CD4-positive, alpha-beta T cell treated with Interleukin-2 at 100 ng/mL for 4 hours (primary cell): ENCODE results near the gene ADK.
"Not testable (repeated sequence)": the region's sequence is repeated elsewhere in the genome, so short reads cannot be mapped to it uniquely, and the experiment has no call there.

Experiments used
- DNase-seq: peaks from one replicate; pipeline ENCODE4 v3.0.0-alpha.2; 2020; ENCODE audit warnings: low spot score

The ADK gene

GRCh38 chr10:74305730-74306129 is 154.7 kb downstream of the ADK start:
- DNase-seq = no peak

GRCh38 chr10:74306227-74306982 is 155.4 kb downstream of the ADK start:
- no peak for DNase-seq

GRCh38 chr10:74307061-74307651 is 156.1 kb downstream of the ADK start:
- no peak for DNase-seq

GRCh38 chr10:74310652-74311257 is 159.7 kb downstream of the ADK start:
- no peak for DNase-seq

- DNase-seq = no peak
Observed at GRCh38 chr10:74314166-74314565, 163.1 kb downstream of the ADK start.

GRCh38 chr10:74320026-74320425 is 169.0 kb downstream of the ADK start:
- no peak for DNase-seq

- DNase-seq = no peak
Observed at GRCh38 chr10:74320717-74321116, 169.7 kb downstream of the ADK start.

GRCh38 chr10:74322141-74322540 is 171.1 kb downstream of the ADK start:
- DNase-seq = no peak

GRCh38 chr10:74322565-74322964 is 171.5 kb downstream of the ADK start:
- no peak for DNase-seq

GRCh38 chr10:74328388-74328787 is 177.4 kb downstream of the ADK start:
- DNase-seq = no peak

- no peak for DNase-seq
Observed at GRCh38 chr10:74329873-74330272, 178.9 kb downstream of the ADK start.

GRCh38 chr10:74330646-74331045 is 179.6 kb downstream of the ADK start:
- no peak for DNase-seq

GRCh38 chr10:74332398-74332797 is 181.4 kb downstream of the ADK start:
- DNase-seq = no peak

- DNase-seq = no peak
Observed at GRCh38 chr10:74333174-74333573, 182.2 kb downstream of the ADK start.

GRCh38 chr10:74334221-74334620 is 183.2 kb downstream of the ADK start:
- no peak for DNase-seq

- DNase-seq = no peak
Observed at GRCh38 chr10:74335501-74335900, 184.5 kb downstream of the ADK start.

- DNase-seq = no peak
Observed at GRCh38 chr10:74337330-74338016, 186.5 kb downstream of the ADK start.

- no peak for DNase-seq
Observed at GRCh38 chr10:74342991-74343390, 192.0 kb downstream of the ADK start.

- DNase-seq = no peak
Observed at GRCh38 chr10:74343804-74344203, 192.8 kb downstream of the ADK start.

GRCh38 chr10:74344306-74344705 is 193.3 kb downstream of the ADK start:
- no peak for DNase-seq

GRCh38 chr10:74347522-74347921 is 196.5 kb downstream of the ADK start:
- no peak for DNase-seq

GRCh38 chr10:74353021-74353420 is 202.0 kb downstream of the ADK start:
- not testable (repeated sequence) for DNase-seq

GRCh38 chr10:74361678-74362077 is 210.7 kb downstream of the ADK start:
- DNase-seq = no peak
